HEK293 (cell line): ENCODE results near the gene OLR1.

Experiments
- YY1 ChIP-seq: fragments of 450-650 bp; formaldehyde crosslinking; IDR thresholded peaks from 2 replicates; pipeline ENCODE4 v1.5.1; 2018; ENCODE audit warnings: missing biosample characterization, missing genetic modification characterization
- ZBTB44 ChIP-seq: fragments of 450-650 bp; IDR thresholded peaks from 2 replicates; pipeline ENCODE4 v1.5.1; 2018; ENCODE audit warnings: missing biosample characterization, mild to moderate bottlenecking, missing genetic modification characterization
- ZNF121 ChIP-seq: fragments of 450-650 bp; formaldehyde crosslinking; IDR thresholded peaks from 2 replicates; pipeline ENCODE4 v1.5.1; 2016; ENCODE audit warnings: missing biosample characterization, missing genetic modification characterization
- ZNF416 ChIP-seq: fragments of 450-650 bp; formaldehyde crosslinking; IDR thresholded peaks from 2 replicates; pipeline ENCODE4 v1.5.1; 2016; ENCODE audit warnings: missing biosample characterization, missing genetic modification characterization
- ZNF473 ChIP-seq: fragments of 450-650 bp; formaldehyde crosslinking; IDR thresholded peaks from 2 replicates; pipeline ENCODE4 v1.5.1; 2017; ENCODE audit warnings: missing biosample characterization, missing genetic modification characterization

GRCh38 chr12:10182354-10183049 is 10.6 kb upstream of the OLR1 start:
- TF ChIP-seq ZNF416 (tag by site-specific recombination) (no peak), YY1 (tag by site-specific recombination) (no peak), ZNF121 (no peak), ZNF473 (tag by site-specific recombination) (no peak), ZBTB44 (tag by site-specific recombination) (no peak)
